Activated naive CD8-positive, alpha-beta T cell (primary cell): ENCODE data around the gene ACSBG1.

Experiments
- H3K27ac Mint-ChIP-seq: one replicate; pipeline ENCODE4 v1.8.0; 2021; ENCODE audit warnings: mixed read lengths
- H3K27me3 Mint-ChIP-seq: one replicate; pipeline ENCODE4 v1.8.0; 2021; ENCODE audit warnings: mixed read lengths
- H3K36me3 Mint-ChIP-seq: one replicate; pipeline ENCODE4 v1.8.0; 2021; ENCODE audit warnings: mixed read lengths
- H3K4me1 Mint-ChIP-seq: one replicate; pipeline ENCODE4 v1.8.0; 2021; ENCODE audit warnings: low read depth, mixed read lengths
- H3K4me3 Mint-ChIP-seq: one replicate; pipeline ENCODE4 v1.8.0; 2021; ENCODE audit warnings: mild to moderate bottlenecking, mixed read lengths
- H3K9me3 Mint-ChIP-seq: one replicate; pipeline ENCODE4 v1.8.0; 2021; ENCODE audit warnings: low read depth, mixed read lengths

The ACSBG1 gene

GRCh38 chr15:78130466-78131294 lies 103.7 kb downstream of the ACSBG1 start:
- H3K27me3 Mint-ChIP-seq, result no peaks in the 10 kb centered on the region
- peak overlapping the region; percentile 74 for H3K27ac Mint-ChIP-seq
- no peaks in the 10 kb centered on the region for H3K9me3 Mint-ChIP-seq
- peaks cover 23% of the 10 kb centered on the region for H3K4me1 Mint-ChIP-seq
- no peaks in the 10 kb centered on the region for H3K36me3 Mint-ChIP-seq
- H3K4me3 Mint-ChIP-seq, result peak overlapping the region; percentile 78

DNA sequence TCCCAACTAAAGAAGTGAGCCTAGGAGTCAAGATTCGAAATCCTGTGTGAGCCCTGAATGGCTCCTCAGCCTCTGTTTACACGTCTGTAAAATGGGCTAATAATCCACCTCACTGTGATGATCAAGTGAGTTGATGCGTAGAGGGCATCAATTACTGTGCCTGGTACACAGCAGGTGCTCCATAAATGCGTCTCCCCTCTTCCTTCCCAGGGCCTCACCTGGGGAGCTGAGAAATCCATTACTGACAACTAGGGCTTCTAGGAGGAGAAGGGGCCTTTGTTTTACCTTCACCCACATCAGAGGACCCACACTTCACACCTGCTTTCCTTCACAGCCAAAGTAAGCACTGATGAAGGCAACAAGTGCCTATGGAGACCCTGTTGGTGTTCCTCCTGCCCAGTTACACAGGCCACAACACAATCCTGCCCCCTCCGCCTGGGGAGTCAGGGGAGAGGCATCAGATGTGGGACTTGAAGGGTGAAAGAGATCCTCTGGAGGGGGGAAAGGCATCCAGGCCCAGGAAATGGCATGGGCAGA lies 104.5 kb downstream of the ACSBG1 start:
- Mint-ChIP-seq H3K27me3 (no peaks in the 10 kb centered on the region), H3K4me1 (peaks cover 23% of the 10 kb centered on the region), H3K36me3 (no peaks in the 10 kb centered on the region), H3K9me3 (no peaks in the 10 kb centered on the region), H3K27ac (peak overlapping the region; percentile 82), H3K4me3 (peak overlapping the region; percentile 78)

DNA sequence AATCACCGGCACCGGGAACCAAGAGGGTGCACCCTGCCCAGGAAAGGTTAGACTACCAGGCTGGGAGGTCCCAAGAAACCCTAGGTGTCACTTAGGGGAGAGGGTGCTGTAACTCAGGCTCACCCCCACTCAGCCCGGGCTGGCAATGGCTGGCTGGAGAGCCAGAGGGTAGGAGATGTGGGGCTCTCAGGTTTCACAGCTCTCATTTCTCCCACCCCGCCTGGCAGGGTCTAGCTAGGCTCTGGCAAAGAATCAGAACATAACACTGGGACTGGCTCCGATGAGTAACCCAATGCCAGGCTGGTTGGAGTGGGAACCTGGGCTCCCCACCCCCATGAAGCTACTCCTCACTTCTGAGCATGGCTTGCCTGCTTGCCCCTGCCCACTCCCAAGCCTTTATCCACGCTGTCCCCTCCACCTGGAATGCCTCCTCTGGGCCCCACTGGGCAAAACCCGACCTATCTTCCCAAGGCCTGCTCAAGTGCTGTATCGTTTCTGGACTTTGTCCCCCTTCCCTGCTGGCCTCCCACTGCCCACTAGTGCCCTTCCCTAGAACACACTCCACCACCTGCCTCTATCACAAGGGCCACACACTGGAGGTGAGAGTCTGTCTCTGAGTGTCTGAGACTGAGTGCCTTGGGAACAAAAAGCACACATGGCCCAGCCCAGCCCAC lies 105.2 kb downstream of the ACSBG1 start:
- Mint-ChIP-seq H3K27me3 (no peaks in the 10 kb centered on the region), H3K4me1 (peaks cover 23% of the 10 kb centered on the region), H3K9me3 (no peaks in the 10 kb centered on the region), H3K36me3 (no peaks in the 10 kb centered on the region), H3K27ac (peak overlapping the region; percentile 82), H3K4me3 (no peak overlapping the region)

GRCh38 chr15:78127882-78128281 lies 106.5 kb downstream of the ACSBG1 start:
- Mint-ChIP-seq H3K27ac (peak overlapping the region; percentile 13), H3K27me3 (no peaks in the 10 kb centered on the region), H3K4me1 (peaks cover 20% of the 10 kb centered on the region), H3K36me3 (no peaks in the 10 kb centered on the region), H3K4me3 (no peak overlapping the region), H3K9me3 (no peaks in the 10 kb centered on the region)

GRCh38 chr15:78125267-78125666 lies 109.1 kb downstream of the ACSBG1 start:
- no peak overlapping the region for H3K4me3 Mint-ChIP-seq
- H3K27ac Mint-ChIP-seq, result no peak overlapping the region
- peaks cover 11% of the 10 kb centered on the region for H3K4me1 Mint-ChIP-seq
- H3K9me3 Mint-ChIP-seq, result no peaks in the 10 kb centered on the region
- no peaks in the 10 kb centered on the region for H3K36me3 Mint-ChIP-seq
- no peaks in the 10 kb centered on the region for H3K27me3 Mint-ChIP-seq

GRCh38 chr15:78120523-78120922 lies 113.8 kb downstream of the ACSBG1 start:
- no peaks in the 10 kb centered on the region for H3K27me3 Mint-ChIP-seq
- no peaks in the 10 kb centered on the region for H3K36me3 Mint-ChIP-seq
- no peaks in the 10 kb centered on the region for H3K9me3 Mint-ChIP-seq
- no peaks in the 10 kb centered on the region for H3K4me1 Mint-ChIP-seq
- no peak overlapping the region for H3K27ac Mint-ChIP-seq
- H3K4me3 Mint-ChIP-seq, result no peak overlapping the region
